Transverse colon (tissue), 4 donors: ENCODE data around the gene GAS2.

Experiments
- EP300 ChIP-seq: sonication (generic); formaldehyde crosslinking; IDR thresholded peaks from one replicate; pipeline ENCODE4 v1.6.1; 2017; ENCODE audit warnings: antibody characterized with exemption, low read depth
- POLR2A ChIP-seq: fragments of 450-650 bp; IDR thresholded peaks from one replicate; pipeline ENCODE4 v1.6.1; 2016; ENCODE audit warnings: antibody characterized with exemption, mild to moderate bottlenecking, moderate library complexity
- POLR2AphosphoS5 ChIP-seq, 3 donors: sonication (generic); formaldehyde crosslinking; IDR thresholded peaks; one replicate each; pipeline ENCODE4 v1.6.1; 2016; ENCODE audit warnings: antibody characterized with exemption in 3 of 3
- TF ChIP-seq, protein P1 (sequence below), 5 experiments: fragments of 200-600 bp in 3 of 5; fragments of 450-650 bp in 2 of 5; sonication (generic) in 3 of 5; IDR thresholded peaks; 1 replicate in 2 of 5; 2 replicates in 3 of 5; pipeline ENCODE4 v1.5.1; 2016 to 2017; ENCODE audit warnings: antibody characterized with exemption in 5 of 5, inconsistent platforms in 3 of 5, mild to moderate bottlenecking in 2 of 5, moderate library complexity in 1 of 5

DNA sequence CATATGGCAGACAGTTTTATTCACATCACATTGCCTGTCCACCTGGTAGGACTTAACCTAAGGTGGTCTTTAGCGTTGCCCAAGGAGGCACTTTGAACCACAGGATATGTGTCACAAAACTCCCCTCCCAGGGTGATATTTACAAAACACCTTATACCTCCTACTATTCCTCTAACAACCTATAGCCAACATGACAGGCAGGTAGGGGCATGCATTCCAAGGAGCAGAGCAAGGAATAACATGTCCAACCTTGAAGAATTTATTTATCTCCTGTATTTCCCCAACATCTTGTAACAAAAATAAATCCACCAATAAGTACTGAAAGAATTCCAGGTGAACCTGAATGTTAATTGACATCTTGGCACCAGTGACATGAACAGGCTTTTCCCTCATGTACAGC lies 102.7 kb downstream of the GAS2 start:
- TF ChIP-seq, protein P1, sequence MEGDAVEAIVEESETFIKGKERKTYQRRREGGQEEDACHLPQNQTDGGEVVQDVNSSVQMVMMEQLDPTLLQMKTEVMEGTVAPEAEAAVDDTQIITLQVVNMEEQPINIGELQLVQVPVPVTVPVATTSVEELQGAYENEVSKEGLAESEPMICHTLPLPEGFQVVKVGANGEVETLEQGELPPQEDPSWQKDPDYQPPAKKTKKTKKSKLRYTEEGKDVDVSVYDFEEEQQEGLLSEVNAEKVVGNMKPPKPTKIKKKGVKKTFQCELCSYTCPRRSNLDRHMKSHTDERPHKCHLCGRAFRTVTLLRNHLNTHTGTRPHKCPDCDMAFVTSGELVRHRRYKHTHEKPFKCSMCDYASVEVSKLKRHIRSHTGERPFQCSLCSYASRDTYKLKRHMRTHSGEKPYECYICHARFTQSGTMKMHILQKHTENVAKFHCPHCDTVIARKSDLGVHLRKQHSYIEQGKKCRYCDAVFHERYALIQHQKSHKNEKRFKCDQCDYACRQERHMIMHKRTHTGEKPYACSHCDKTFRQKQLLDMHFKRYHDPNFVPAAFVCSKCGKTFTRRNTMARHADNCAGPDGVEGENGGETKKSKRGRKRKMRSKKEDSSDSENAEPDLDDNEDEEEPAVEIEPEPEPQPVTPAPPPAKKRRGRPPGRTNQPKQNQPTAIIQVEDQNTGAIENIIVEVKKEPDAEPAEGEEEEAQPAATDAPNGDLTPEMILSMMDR (IDR thresholded peaks at IDR 0.05) = no peak
- TF ChIP-seq POLR2AphosphoS5 (IDR thresholded peaks at IDR 0.05) = no peak
- TF ChIP-seq EP300 = no peak
- TF ChIP-seq POLR2A = no peak
